Choroid plexus epithelial cell (primary cell): Measurements from ENCODE around the gene SH2D3C.

Source experiments
- DNase-seq: peaks from one replicate; pipeline ENCODE4 v3.0.0-alpha.2; 2010; ENCODE audit warnings: low read depth
- H3K4me3 ChIP-seq: 2 replicates; pipeline ENCODE4 v1.5.1; 2011; ENCODE audit warnings: low read depth, mild to moderate bottlenecking, control low read depth, low read length, moderate library complexity
- TF ChIP-seq, protein P1 (sequence below): conservative IDR thresholded peaks from 2 replicates; pipeline ENCODE4 v1.5.1; 2011; ENCODE audit warnings: low read depth, mild to moderate bottlenecking, control low read depth, inconsistent platforms, low read length, moderate library complexity

SH2D3C gene

GRCh38 chr9:127817881-127818434 lies 39.5 kb upstream of the SH2D3C start:
- no peak for DNase-seq
- no peak overlapping the region for H3K4me3 ChIP-seq
- TF ChIP-seq, protein P1, sequence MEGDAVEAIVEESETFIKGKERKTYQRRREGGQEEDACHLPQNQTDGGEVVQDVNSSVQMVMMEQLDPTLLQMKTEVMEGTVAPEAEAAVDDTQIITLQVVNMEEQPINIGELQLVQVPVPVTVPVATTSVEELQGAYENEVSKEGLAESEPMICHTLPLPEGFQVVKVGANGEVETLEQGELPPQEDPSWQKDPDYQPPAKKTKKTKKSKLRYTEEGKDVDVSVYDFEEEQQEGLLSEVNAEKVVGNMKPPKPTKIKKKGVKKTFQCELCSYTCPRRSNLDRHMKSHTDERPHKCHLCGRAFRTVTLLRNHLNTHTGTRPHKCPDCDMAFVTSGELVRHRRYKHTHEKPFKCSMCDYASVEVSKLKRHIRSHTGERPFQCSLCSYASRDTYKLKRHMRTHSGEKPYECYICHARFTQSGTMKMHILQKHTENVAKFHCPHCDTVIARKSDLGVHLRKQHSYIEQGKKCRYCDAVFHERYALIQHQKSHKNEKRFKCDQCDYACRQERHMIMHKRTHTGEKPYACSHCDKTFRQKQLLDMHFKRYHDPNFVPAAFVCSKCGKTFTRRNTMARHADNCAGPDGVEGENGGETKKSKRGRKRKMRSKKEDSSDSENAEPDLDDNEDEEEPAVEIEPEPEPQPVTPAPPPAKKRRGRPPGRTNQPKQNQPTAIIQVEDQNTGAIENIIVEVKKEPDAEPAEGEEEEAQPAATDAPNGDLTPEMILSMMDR = no peak

DNA sequence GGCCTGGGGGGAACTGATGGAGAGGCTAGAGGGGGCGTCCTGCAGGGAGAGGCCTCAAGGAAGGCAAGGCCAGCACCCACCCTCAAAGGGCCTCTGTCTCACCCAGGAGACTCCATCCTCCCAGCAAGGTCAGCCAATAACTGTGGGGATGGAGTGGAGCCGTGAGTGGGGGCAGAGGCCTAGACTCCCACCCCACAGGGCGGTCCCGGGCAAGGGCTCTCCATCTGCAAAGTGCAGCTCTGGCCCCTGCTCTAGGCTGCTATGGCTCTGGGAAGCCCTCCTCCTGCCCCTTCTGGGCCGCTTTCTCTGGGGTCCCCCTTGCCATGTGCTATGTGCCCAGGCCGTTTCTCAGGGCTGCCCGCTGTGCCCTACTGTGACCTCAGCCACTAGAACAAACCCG lies 38.3 kb upstream of the SH2D3C start:
- TF ChIP-seq, protein P1 = no peak

DNA sequence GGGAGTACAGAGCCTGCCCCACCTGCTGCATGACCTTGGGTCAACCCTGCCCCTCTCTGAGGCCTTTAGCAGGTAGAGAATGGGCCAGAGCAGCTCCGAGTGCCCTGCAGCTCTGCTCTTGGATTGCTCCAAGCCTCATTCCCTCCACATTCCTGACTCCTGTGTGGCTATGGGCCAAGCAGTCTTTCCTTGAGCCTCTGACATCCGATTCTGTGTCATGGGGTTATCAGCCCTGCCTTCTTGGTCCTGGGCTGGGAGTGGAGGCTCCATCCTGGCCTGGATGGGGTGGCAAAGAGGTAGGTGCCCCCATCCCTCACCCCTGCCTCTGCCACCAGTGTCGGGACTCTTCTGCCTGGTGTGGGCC lies 37.9 kb upstream of the SH2D3C start:
- TF ChIP-seq, protein P1 = no peak
- no peak for DNase-seq
- H3K4me3 ChIP-seq = no peak overlapping the region

More for the DNA sequence above, 38.3 kb upstream of the SH2D3C start:
- no peak overlapping the region for H3K4me3 ChIP-seq
- DNase-seq = no peak

DNA sequence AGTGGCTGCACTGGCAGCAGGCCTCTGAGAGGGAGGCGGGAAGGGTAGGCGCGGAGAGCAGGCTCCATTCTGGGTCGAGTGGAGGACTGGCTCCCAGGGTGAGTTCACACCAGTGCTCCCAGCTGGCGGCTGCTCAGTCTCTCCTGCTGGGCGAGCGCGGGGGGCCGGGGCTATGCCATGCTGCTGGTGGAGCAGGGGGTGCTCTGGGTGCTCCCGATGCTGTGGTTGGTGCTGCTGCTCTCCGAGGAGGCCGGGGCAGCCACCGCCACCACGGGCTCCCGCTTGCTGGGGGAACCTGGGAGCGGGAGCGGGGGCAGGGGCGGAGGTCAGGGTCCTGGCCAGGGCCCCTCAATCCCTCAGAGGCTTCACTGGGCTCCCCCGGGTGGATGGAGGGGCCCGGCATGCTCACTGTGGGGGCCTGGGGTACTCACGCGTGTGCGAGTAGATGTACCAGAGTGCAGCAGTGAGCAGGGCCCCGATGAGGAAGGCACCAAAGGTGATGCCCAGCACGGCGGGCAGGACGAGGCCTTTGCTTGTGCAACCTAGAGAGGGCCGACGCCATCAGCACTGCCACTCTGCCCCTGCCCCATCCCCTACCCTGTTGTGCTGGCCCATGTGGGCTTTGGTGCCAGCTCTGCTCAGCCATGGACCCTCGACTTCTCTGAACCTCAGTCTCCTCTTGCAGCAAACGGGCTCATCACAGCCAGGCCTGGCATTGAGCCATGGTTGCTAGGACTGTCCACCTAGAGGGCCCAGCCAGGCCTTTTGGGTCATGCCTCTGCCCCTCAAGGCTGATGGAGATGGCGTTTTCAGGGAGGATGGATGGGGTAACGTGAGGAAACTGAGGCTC lies 37.3 kb upstream of the SH2D3C start:
- DNase-seq = no peak
- no peak overlapping the region for H3K4me3 ChIP-seq
- TF ChIP-seq, protein P1 = no peak

GRCh38 chr9:127814619-127815511 lies 36.4 kb upstream of the SH2D3C start:
- no peak overlapping the region for H3K4me3 ChIP-seq
- TF ChIP-seq, protein P1 = no peak
- DNase-seq = no peak

- H3K4me3 ChIP-seq = no peak overlapping the region
- TF ChIP-seq, protein P1 = no peak
- DNase-seq = no peak
Measured at GRCh38 chr9:127813686-127814226, 35.3 kb upstream of the SH2D3C start.
